ACC112 (cell line): Measurements from ENCODE around the gene OBSCN.
"Not testable (repeated sequence)": the region's sequence is repeated elsewhere in the genome, so short reads cannot be mapped to it uniquely, and the experiment has no call there.

Experiments used
- H2AFZ ChIP-seq: fragments of 200-600 bp; sonication (generic); one replicate; pipeline ENCODE4 v1.6.0; 2017; ENCODE audit warnings: antibody characterized with exemption, low read length; ENCODE audit not compliant: unreplicated experiment
- H3K27ac ChIP-seq: fragments of 200-600 bp; sonication (generic); 2 replicates; pipeline ENCODE4 v1.5.1; 2014; ENCODE audit warnings: low read depth, mild to moderate bottlenecking, antibody characterized with exemption, low read length, moderate library complexity
- H3K27me3 ChIP-seq: fragments of 200-600 bp; sonication (generic); 2 replicates; pipeline ENCODE4 v1.6.1; 2014; ENCODE audit warnings: mild to moderate bottlenecking, antibody characterized with exemption, low read length, moderate library complexity, mixed read lengths; ENCODE audit not compliant: insufficient read depth
- H3K36me3 ChIP-seq: fragments of 200-600 bp; sonication (generic); 2 replicates; pipeline ENCODE4 v1.6.1; 2016; ENCODE audit warnings: mild to moderate bottlenecking, antibody characterized with exemption, low read length, moderate library complexity, mixed read lengths; ENCODE audit not compliant: insufficient read depth
- H3K4me1 ChIP-seq: fragments of 200-600 bp; sonication (generic); one replicate; pipeline ENCODE4 v1.6.1; 2016; ENCODE audit warnings: low read length, mixed read lengths; ENCODE audit not compliant: insufficient read depth, unreplicated experiment, control insufficient read depth
- H3K4me3 ChIP-seq: fragments of 200-600 bp; sonication (generic); 2 replicates; pipeline ENCODE4 v1.5.1; 2014; ENCODE audit warnings: mild to moderate bottlenecking, low read depth, low read length
- H3K79me2 ChIP-seq: fragments of 200-600 bp; sonication (generic); one replicate; pipeline ENCODE4 v1.6.0; 2016; ENCODE audit warnings: low read length; ENCODE audit not compliant: control insufficient read depth, unreplicated experiment, insufficient read depth

OBSCN gene

DNA sequence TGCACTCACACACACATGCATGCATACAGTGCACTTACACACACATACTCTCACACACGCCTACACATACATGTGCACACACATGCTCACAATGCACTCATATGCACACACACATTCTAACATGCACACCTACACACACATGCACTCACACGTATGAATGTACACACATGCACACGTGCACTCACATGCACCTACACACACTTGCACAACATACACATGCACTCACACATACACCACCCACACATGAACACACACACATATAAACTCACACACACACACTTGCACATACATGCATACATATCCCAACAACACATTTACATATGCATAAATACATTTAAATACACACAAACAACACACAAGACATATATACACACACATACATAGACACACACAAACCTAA, 30.6 kb downstream of the OBSCN start:
- Histone ChIP-seq H3K4me1 (no peaks in the 10 kb centered on the region), H3K27me3 (no peaks in the 10 kb centered on the region), H3K4me3 (no peak overlapping the region), H3K36me3 (peaks cover 28% of the 10 kb centered on the region), H3K27ac (no peak overlapping the region), H3K79me2 (no peaks in the 10 kb centered on the region), H2AFZ (no peak overlapping the region)

DNA sequence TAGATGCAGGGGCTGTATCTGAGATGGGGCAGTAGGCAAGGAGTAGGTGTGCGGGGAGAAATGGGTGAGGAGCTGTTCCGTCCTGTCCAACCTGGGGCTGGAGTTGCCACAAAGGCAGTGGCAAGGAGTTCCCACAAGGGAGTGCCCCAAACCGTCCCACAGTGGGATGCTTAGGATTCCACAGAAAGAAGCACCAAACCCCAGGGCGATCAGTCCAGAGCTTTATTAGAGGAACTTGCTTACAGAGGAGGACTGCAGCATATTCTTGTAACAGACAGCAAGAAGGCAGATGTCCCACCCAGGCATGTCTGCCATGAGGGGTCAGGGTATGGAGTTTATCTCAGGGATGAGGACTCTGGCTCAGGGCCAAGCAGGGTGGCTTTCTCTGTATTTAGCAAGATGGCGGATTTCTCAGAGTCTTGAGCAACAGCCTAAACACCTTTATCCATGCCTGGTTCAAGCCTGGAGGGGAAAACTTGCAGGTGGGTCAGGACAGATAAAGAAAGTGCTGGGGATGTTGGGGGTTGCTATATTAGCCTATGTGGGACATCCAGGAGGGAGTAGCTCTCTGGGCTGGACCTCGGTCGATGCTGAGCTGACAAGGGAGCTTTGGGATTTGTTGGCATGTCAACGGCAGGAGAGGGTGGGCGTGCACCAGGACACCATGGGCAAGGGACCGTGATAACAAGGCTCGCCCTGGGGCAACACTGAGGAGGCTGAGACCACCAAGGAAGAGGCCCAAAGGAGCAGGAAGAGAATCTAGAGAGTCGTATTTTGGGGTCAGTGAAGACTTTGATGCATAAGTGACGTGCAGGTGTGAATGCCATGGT, 32.8 kb downstream of the OBSCN start:
- Histone ChIP-seq H3K27ac (no peak overlapping the region), H3K36me3 (peaks cover 46% of the 10 kb centered on the region), H3K4me3 (no peak overlapping the region), H3K79me2 (no peaks in the 10 kb centered on the region), H2AFZ (no peak overlapping the region), H3K4me1 (no peaks in the 10 kb centered on the region), H3K27me3 (no peaks in the 10 kb centered on the region)

DNA sequence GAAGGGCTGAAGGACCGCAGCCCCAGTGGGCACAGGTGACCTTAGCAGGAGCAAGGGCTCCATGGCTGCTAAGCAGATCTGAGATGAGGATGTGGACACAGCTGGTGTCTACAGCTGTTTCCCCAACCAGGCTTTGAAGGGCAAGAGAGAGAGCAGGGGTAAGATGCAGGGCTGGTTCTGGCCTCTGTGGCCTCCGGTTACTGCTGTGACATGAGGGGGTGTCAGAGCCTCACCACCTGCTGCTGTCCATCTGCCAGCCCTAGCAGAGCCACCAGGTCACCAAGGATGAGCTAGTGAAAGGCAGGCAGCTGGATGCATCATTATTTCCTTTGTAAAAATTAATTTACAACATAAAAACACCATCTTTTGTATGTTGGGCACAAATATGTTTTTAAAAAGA, 33.4 kb downstream of the OBSCN start:
- H3K36me3 ChIP-seq, result peaks cover 53% of the 10 kb centered on the region
- H3K4me1 ChIP-seq, result no peaks in the 10 kb centered on the region
- H3K27ac ChIP-seq, result no peak overlapping the region
- no peaks in the 10 kb centered on the region for H3K79me2 ChIP-seq
- H2AFZ ChIP-seq, result no peak overlapping the region
- no peaks in the 10 kb centered on the region for H3K27me3 ChIP-seq
- H3K4me3 ChIP-seq, result no peak overlapping the region

DNA sequence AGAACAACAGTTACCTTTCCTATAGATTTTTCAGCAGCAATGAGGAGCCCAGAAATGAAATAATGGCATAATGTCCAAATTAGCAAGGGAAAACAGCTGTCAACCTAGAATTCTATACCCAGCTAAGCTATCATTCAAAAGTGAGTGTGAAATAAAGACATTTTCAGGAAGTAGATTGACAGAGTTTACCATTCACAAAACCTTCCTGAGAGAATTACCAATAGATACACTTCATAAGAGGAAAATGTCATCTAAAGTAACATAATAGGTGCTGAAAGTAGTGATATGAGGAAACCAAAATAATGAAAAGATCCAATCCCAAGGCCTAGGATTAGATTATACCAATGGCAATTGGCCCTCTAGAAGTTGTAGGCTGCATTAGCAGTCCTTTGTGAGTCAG, 34.6 kb downstream of the OBSCN start:
- H3K27ac ChIP-seq, result no peak overlapping the region
- no peaks in the 10 kb centered on the region for H3K79me2 ChIP-seq
- peaks cover 64% of the 10 kb centered on the region for H3K36me3 ChIP-seq
- H2AFZ ChIP-seq, result no peak overlapping the region
- no peaks in the 10 kb centered on the region for H3K4me1 ChIP-seq
- no peaks in the 10 kb centered on the region for H3K27me3 ChIP-seq
- no peak overlapping the region for H3K4me3 ChIP-seq

DNA sequence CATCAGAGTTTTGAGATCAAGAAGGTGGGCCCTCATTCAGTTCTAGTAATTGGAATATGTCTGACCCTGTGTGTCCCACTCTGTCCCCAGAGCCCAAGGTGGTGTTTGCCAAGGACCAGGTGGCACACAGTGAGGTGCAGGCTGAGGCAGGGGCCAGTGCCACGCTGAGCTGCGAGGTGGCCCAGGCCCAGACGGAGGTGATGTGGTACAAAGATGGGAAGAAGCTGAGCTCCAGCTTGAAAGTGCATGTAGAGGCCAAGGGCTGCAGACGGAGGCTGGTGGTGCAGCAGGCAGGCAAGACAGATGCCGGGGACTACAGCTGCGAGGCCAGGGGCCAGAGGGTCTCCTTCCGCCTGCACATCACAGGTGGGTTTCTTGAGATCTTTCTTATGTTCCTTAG, 35.2 kb downstream of the OBSCN start:
- H3K36me3 ChIP-seq, result peaks cover 68% of the 10 kb centered on the region

DNA sequence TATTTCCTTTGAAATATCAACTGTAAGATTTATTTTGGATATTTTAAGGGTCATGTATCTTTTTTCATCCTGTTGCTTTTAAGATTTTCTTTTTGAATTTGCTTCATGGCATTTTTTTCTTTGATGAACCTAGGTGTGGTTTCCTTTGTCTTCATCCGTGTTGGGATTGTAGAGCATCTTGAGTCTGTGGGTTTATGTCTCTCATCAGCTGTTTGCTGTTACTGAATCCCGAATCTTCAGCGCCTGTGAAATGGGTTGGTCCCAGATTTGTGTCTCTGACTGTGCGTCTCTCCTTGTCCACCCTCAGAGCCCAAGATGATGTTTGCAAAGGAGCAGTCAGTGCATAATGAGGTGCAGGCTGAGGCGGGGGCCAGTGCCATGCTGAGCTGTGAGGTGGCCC, 36.1 kb downstream of the OBSCN start:
- peaks cover 64% of the 10 kb centered on the region for H3K36me3 ChIP-seq
- not testable (repeated sequence) for H3K27ac ChIP-seq, H3K27me3 ChIP-seq, H3K4me1 ChIP-seq, H3K4me3 ChIP-seq, H3K79me2 ChIP-seq, H2AFZ ChIP-seq

More for the DNA sequence above, 35.2 kb downstream of the OBSCN start:
- Histone ChIP-seq H3K27me3 (no peaks in the 10 kb centered on the region), H2AFZ (no peak overlapping the region), H3K27ac (no peak overlapping the region), H3K79me2 (no peaks in the 10 kb centered on the region), H3K4me3 (no peak overlapping the region), H3K4me1 (no peaks in the 10 kb centered on the region)

DNA sequence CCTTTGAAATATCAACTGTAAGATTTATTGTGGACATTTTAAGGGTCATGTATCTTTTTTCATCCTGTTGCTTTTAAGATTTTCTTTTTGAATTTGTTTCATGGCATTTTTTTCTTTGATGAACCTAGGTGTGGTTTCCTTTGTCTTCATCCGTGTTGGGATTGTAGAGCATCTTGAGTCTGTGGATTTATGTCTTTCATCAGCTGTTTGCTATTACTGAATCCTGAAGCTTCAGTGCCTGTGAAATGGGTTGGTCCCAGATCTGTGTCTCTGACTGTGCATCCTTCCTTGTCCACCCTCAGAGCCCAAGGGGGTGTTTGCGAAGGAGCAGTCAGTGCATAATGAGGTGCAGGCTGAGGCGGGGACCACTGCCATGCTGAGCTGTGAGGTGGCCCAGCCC, 37.3 kb downstream of the OBSCN start:
- no peak overlapping the region for H3K4me3 ChIP-seq
- no peak overlapping the region for H2AFZ ChIP-seq

DNA sequence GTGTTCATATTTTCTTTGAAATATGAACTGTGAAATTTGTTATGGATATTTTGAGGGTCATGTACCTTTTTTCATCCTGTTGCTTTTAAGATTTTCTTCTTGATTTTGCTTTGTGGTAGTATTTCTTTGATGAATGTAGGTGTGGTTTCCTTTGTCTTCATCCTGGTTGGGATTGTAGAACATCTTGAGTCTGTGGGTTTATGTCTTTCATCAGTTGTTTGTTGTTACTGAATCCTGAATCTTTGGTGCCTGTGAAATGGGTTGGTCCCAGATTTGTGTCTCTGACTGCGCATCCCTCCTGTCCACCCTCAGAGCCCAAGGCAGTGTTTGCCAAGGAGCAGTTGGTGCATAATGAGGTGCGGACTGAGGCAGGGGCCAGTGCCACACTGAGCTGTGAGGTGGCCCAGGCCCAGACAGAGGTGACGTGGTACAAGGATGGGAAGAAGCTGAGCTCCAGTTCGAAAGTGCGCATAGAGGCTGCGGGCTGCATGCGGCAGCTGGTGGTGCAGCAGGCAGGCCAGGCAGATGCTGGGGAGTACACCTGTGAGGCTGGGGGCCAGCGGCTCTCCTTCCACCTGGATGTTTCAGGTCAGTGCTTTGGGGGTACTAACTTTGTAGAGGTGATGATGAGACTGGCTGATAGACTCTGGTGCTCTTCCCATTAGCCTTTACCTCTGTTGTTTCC, 38.5 kb downstream of the OBSCN start:
- Histone ChIP-seq H3K27ac (no peak overlapping the region), H3K36me3 (peaks cover 61% of the 10 kb centered on the region), H2AFZ (no peak overlapping the region), H3K27me3 (no peaks in the 10 kb centered on the region), H3K4me3 (no peak overlapping the region), H3K79me2 (no peaks in the 10 kb centered on the region), H3K4me1 (no peaks in the 10 kb centered on the region)

More for the DNA sequence above, 37.3 kb downstream of the OBSCN start:
- Histone ChIP-seq H3K27me3 (no peaks in the 10 kb centered on the region), H3K4me1 (no peaks in the 10 kb centered on the region), H3K79me2 (no peaks in the 10 kb centered on the region), H3K36me3 (peaks cover 59% of the 10 kb centered on the region), H3K27ac (no peak overlapping the region)

DNA sequence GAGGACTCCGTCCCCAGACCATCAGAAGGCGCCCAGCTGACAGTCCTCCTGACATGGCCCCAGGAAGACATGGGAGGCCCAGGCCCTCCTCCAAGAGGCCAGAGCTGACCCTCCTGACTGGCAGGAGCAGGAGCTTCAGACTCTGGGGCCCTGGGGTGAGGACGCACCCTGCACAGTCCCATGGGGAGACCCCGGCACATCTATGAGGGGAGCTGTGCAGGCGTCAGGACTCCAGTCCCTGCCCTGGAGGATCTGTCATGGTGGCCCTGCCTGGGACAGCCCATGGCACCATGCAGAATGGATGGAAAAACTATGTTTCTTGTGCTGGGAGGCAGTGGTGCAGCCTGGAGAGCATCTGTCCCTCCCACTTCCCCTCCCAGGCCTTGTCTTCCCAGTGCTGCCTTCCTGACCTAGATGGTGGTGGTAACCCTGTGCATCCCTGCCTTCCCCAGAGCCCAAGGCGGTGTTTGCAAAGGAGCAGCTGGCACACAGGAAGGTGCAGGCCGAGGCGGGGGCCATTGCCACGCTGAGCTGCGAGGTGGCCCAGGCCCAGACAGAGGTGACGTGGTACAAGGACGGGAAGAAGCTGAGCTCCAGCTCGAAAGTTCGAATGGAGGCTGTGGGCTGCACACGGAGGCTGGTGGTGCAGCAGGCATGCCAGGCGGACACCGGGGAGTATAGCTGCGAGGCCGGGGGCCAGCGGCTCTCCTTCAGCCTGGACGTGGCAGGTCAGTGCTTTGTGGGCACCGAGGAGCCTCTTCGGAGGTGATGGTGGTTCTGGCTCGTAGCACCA, 41.9 kb downstream of the OBSCN start:
- H2AFZ ChIP-seq, result no peak overlapping the region
- no peaks in the 10 kb centered on the region for H3K27me3 ChIP-seq
- no peaks in the 10 kb centered on the region for H3K4me1 ChIP-seq

DNA sequence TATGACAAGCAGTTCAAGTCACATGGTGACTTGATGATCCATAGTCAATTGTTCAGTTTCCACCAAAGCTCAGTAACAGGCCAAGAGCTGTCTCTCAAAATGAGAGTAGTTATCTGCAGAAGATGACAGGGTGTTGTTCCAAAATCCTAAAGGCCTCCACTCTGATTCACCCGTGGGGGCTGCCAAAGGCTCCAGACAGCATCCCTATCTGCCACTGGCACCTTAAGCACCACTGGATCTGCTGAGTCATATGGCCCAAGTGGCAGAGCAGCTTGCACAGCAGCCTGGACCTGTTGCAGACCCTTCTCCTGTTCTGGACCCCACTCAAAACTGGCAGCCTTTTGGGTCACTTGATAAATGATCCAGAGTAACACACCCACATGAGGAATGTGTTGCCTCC, 44.6 kb downstream of the OBSCN start:
- H2AFZ ChIP-seq, H3K4me1 ChIP-seq, H3K36me3 ChIP-seq, H3K4me3 ChIP-seq, H3K27me3 ChIP-seq, H3K79me2 ChIP-seq, H3K27ac ChIP-seq: not testable (repeated sequence)

More for the DNA sequence above, 41.9 kb downstream of the OBSCN start:
- Histone ChIP-seq H3K79me2 (no peaks in the 10 kb centered on the region), H3K27ac (no peak overlapping the region), H3K36me3 (peaks cover 34% of the 10 kb centered on the region), H3K4me3 (no peak overlapping the region)
